Left lung (tissue), 10 donors: ENCODE measurements around the gene MRPL43. TPM values are rescaled to one million over a fixed set of nuclear protein-coding genes. Genes with fewer than 3 reads are reported as not detected.
A peak's percentile ranks its signal among the peaks of the same experiment; 100 is the strongest.

ENCODE experiments used
- ATAC-seq: fragments of 200-7000 bp; cut with Tn5 transposase; one replicate; pipeline ENCODE4 v1.9.1; 2020; ENCODE audit warnings: moderate library complexity
- DNase-seq, 4 donors: peaks; one replicate each; pipeline ENCODE4 v3.0.0-alpha.2; 2013 to 2020
- H3K27ac ChIP-seq, 2 donors: fragments of 200-600 bp; sonication (generic) in 1 of 2; one replicate each; pipeline versions ENCODE4 v1.5.0 to v1.8.0; 2020 to 2021
- H3K27me3 ChIP-seq, 2 donors: fragments of 200-600 bp; sonication (generic) in 1 of 2; one replicate each; pipeline versions ENCODE4 v1.5.0 to v1.8.0; 2020 to 2021
- H3K36me3 ChIP-seq, 2 donors: fragments of 200-600 bp; sonication (generic) in 1 of 2; one replicate each; pipeline versions ENCODE4 v1.5.0 to v1.8.0; 2020 to 2021
- H3K4me1 ChIP-seq, 2 donors: fragments of 200-600 bp; one replicate each; pipeline ENCODE4 v1.8.0; 2021
- H3K4me3 ChIP-seq, 2 donors: fragments of 200-600 bp; sonication (generic) in 1 of 2; one replicate each; pipeline versions ENCODE4 v1.5.0 to v1.8.0; 2020 to 2021; ENCODE audit warnings: mild to moderate bottlenecking in 1 of 2
- H3K9me3 ChIP-seq, 2 donors: fragments of 200-600 bp; sonication (generic) in 1 of 2; one replicate each; pipeline versions ENCODE4 v1.5.0 to v1.8.0; 2020 to 2021
- intact Hi-C, 2 donors: fragments of 100-400 bp; cut with DNase I; formaldehyde crosslinking; loops; one replicate each; pipeline versions ENCODE4 v1.11.2 to v1.14.2; 2022
- polyA plus RNA-seq, 6 donors: library from polyadenylated mRNA; unstranded; fragments of 120-200 nt; gene quantifications; one replicate each; pipeline ENCODE4 v1.2.1, GENCODE V29; 2013; ENCODE audit not compliant: insufficient read length in 6 of 6
- total RNA-seq, 2 donors: library from RNA; stranded (reverse); fragmentation: NEBNext Ultra II Directional; extraction: Animal tissue kit (Norgen Biotek cat#: 25700); gene quantifications; one replicate each; pipeline ENCODE4 v1.2.1, GENCODE V29; 2021
- TF ChIP-seq, protein P1 (sequence below), 2 donors: fragments of 200-600 bp; sonication (generic) in 1 of 2; IDR thresholded peaks; one replicate each; pipeline versions ENCODE4 v1.5.0 to v1.8.0; 2021; ENCODE audit warnings: antibody characterized with exemption in 2 of 2
- donor health status: DM: no; HTN: yes; CAD: no.
- donor health status: DM: no; HTN: no; CAD: no.

Gene MRPL43
- total and polyA plus RNA-seq, 8 donors, result 55.0 to 103 (median 82.9) TPM

DNA sequence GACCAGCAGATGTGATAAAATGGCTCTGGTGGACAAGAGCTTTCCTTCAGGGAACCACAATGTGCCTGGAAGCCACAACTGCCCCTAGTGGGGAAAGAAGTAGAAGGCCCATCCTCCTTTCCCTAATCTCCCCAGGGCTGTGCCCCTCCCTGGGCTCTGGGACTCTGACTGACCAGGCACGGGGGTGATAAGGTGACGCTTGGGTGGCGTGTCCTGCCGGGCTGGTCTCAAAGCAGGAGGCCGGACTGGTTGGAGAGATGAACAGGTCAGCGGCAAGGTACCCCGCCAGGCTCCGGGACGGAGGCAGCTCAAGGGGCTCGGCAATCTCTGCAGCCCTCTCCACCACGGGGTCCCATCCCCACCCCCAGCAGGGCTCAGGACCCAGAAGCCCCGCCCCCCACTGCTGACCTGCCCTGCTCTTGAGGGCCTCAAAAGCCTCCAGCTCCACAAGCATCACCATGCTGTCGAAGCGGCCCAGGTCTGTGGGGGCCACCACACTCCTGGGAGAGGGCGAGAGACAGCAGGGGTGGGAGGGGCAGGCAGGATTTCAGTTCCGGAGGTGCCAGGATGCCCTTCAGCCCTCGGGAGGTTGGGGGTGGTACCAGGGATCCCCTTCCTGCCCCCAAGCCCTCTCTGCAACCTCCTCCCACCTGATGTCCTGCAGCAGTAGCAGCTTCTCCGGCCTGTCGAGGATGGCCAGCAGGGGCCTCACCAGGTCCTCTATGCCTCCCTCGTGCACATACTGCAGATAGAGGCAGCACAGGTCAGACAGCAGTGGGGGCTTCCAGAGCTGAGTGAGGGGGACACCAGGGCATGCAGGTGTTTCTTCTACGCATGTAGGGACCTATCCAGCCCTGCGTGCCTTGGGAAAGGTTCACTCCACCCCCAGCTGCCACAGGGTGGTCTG, 24.5 kb upstream of the MRPL43 start:
- H3K4me1 ChIP-seq, result peaks cover 4 to 34% of the 10 kb centered on the region in 2 donors
- TF ChIP-seq, protein P1, sequence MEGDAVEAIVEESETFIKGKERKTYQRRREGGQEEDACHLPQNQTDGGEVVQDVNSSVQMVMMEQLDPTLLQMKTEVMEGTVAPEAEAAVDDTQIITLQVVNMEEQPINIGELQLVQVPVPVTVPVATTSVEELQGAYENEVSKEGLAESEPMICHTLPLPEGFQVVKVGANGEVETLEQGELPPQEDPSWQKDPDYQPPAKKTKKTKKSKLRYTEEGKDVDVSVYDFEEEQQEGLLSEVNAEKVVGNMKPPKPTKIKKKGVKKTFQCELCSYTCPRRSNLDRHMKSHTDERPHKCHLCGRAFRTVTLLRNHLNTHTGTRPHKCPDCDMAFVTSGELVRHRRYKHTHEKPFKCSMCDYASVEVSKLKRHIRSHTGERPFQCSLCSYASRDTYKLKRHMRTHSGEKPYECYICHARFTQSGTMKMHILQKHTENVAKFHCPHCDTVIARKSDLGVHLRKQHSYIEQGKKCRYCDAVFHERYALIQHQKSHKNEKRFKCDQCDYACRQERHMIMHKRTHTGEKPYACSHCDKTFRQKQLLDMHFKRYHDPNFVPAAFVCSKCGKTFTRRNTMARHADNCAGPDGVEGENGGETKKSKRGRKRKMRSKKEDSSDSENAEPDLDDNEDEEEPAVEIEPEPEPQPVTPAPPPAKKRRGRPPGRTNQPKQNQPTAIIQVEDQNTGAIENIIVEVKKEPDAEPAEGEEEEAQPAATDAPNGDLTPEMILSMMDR (IDR thresholded peaks at IDR 0.05), result no peak
- ATAC-seq (no peak), DNase-seq (no peak)
- peaks cover 0 to 7% of the 10 kb centered on the region in 2 donors for H3K36me3 ChIP-seq
- peaks cover 0 to 8% of the 10 kb centered on the region in 2 donors for H3K27me3 ChIP-seq
- intact Hi-C loops, result no loop called here
- H3K4me3 ChIP-seq, result no peak overlapping the region
- no peaks in the 10 kb centered on the region for H3K9me3 ChIP-seq
- H3K27ac ChIP-seq, result peak overlapping the region; percentile 26 to 62

DNA sequence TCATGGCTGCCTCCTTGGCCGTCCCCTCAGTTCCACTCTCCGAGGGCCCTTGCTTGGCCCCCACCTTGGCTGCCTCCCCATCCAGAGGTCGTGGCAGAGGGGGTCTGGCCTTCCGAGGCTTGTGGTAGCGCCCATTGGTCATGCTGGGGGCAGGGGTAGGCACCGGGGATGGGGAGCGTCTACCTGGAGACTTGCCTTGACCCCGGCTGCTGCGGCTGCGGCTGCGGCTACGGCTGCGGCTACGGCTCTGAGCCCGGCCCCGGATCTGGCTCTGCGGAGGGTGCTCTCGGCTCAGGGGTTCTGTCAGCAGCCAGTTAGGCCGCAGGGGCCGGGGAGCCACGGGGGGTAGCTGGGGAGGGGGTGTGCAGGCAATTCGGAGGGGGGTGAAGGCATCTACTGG, 23.0 kb upstream of the MRPL43 start:
- Histone ChIP-seq H3K4me1 (peaks cover 4 to 34% of the 10 kb centered on the region in 2 donors), H3K27me3 (no peaks in the 10 kb centered on the region), H3K36me3 (peaks cover under 1 to 22% of the 10 kb centered on the region in 2 donors), H3K4me3 (no peak overlapping the region), H3K9me3 (no peaks in the 10 kb centered on the region), H3K27ac (no peak overlapping the region)
- DNase-seq (no peak), ATAC-seq (no peak)
- TF ChIP-seq, protein P1 (IDR thresholded peaks at IDR 0.05), result no peak
- intact Hi-C loops, result no loop called here

DNA sequence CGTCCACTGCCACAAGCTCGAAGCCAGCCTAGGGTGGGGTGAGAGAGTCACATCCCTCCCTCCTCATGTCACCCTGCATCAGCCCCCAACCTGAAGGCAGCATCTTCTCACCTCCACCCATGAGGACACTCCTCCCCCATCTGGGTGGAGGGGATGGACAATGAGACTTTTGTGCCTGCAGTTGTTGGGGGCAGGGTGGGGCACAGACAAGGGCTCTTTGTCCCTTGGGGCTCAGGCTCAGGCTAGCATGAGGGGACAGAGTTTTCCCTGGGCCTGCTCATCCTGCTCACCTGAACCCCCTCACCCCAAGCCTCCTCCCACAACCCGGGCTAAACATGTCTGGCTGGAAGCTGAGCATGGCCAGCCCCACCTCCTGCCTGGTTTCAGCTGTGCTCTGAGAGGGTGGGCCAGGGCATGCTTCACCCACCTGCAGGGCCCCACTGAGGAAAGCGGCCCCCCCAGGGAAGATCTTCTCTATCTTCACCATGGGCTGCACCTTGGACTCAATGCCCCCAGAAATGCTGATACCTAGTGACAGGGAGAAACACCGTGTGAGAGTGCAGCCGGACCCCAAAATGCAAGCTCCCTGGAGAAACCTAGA, 21.6 kb upstream of the MRPL43 start:
- Histone ChIP-seq H3K27me3 (no peaks in the 10 kb centered on the region), H3K9me3 (no peaks in the 10 kb centered on the region), H3K27ac (no peak overlapping the region), H3K4me1 (peaks cover 4 to 28% of the 10 kb centered on the region in 2 donors), H3K4me3 (no peak overlapping the region), H3K36me3 (peaks cover 3 to 36% of the 10 kb centered on the region in 2 donors)
- intact Hi-C loops, result no loop called here
- DNase-seq (no peak), ATAC-seq (no peak)
- TF ChIP-seq, protein P1 (IDR thresholded peaks at IDR 0.05), result no peak

DNA sequence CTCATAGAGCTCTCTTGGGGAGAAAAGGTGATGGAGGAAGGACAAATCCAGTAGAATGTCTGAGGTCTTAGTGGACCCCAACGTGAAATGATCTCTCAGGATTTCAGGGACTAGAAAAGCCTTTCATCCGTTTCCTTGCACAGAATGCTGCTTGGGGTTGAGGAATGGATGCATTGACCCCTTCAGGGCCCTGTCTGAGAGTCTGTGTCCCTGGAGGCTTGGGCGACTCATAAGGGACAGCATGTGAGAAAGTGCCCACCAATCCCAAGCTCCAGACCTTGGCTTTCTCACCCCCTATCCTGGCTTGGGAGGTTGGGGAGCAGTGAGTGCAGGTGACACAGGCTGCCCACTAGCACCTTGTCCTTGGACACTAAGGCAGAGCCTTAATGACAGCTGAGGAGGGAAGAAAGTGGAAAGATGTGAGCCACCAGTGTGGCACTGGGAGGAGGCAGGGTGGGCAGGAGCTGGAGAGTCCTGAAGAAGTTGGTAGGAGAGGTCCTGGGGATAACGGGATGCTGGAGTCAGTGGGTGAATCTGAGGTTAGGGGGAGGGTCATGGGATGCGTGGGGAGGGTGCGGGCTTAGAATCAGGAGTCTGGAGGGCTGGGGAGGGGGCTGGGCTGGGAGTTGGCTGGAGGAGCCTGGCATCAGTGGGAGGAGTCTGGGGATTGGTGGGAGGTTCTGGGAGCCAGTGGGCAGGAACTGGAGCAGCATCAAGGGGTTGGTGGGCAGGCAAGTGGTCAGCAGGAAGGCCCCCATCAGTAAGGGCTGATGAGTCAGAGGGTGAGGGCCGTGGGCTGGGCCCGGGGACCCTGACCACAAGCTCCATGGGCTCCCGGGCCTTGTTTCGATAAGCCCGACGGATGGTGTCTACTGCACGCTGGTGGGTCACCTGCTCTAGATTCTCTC, 20.9 kb upstream of the MRPL43 start:
- Histone ChIP-seq H3K27ac (no peak overlapping the region), H3K4me1 (peaks cover 3 to 21% of the 10 kb centered on the region in 2 donors), H3K4me3 (no peak overlapping the region), H3K27me3 (no peaks in the 10 kb centered on the region), H3K36me3 (peaks cover 3 to 43% of the 10 kb centered on the region in 2 donors), H3K9me3 (no peaks in the 10 kb centered on the region)
- TF ChIP-seq, protein P1 (IDR thresholded peaks at IDR 0.05), result no peak
- no peak for DNase-seq
- intact Hi-C loops, result no loop called here
- no peak for ATAC-seq
